Activated T-cell treated with anti-CD3 and anti-CD28 coated beads for 48 hours (primary cell): ENCODE data around the gene MLYCD.

Experiments
- DNase-seq: peaks from one replicate; pipeline ENCODE4 v3.0.0-alpha.2; 2020; ENCODE audit warnings: low read depth

MLYCD gene

GRCh38 chr16:83970430-83970815, 71.5 kb downstream of the MLYCD start:
- no peak for DNase-seq

DNA sequence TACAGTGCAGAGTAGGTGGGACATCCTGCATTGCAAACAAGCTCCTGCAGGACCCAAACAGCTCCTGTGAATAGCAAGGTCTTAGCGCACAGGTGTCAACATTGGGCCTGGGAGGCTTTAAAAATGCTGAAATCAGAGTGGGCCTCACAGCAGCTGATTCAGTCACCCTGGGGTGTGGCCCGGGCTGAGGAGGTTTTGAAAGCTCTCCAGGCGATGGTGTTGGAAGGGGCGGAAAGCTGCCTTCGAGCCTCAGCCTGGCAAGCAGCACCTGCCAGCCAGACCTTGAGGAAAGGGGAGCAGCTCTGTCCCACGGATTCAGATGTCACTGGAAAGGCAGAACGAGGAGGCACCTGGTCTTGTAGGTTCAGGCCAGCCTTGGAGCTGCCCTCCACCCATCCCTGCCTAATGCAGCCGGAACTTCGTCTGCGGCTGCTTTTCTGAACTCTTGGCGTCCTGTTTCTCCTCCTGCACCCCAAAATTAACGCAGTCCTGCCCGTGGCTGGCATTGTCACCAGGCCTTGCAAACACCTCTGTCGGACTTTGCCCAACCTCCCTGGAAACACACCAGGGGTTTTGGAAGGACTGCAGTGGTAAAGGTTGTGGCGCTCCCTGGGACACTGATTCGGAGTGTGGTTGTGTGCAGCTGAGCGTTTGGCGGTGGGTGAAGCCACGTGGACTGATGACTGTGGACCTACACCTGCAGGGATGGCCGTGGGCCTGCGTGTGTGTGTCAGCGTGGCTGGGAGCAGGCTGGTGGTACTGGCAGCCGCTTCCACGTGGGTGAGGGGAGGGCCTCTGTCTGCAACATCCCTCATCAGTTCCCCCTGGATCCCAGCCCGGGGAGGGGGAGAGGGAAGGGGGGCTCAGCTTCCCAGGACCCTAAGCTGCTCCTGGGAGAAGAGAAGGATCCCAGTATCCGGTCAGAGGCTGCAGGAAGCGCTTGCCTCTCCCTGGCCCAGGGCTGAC, 72.5 kb downstream of the MLYCD start:
- no peak for DNase-seq

DNA sequence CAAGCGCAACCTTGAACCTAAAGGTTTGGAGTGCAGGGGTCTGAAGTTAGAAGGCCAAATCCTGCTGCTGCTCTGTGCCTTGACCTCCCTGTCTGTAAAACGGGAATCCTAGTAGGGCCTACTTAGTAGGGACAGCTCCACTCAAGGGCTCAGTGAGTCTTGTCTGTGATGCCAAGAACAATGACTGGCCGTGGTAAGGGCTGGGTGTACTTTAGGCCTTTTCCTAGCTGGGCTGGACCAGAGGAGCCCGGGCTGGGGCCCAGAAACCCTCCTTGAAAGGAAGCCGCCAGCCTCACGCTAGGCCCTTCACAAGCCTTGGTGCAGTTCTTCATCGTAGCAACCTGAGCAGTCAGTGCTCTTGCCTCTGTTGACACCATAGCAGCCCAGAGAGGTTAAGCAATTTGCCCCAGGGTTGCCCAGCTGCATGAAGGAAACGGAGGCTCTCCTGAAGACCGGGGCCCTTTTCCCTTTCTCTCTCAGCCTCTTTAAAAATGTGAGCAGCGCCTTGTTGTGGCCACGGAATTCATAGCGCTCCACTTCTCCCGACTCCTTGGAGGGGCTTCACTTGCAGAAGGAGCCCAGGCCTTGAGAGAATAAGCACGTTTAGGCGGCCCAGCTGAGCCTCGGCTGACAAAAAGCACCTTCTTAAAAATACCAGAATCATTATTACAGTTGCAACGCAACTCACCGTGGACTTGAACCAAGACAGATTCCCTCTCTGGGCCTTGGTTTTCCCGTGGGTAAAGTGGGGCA, 73.5 kb downstream of the MLYCD start:
- no peak for DNase-seq

- no peak for DNase-seq
These were observed 74.2 kb downstream of the MLYCD start for GRCh38 chr16:83973077-83973476.

DNA sequence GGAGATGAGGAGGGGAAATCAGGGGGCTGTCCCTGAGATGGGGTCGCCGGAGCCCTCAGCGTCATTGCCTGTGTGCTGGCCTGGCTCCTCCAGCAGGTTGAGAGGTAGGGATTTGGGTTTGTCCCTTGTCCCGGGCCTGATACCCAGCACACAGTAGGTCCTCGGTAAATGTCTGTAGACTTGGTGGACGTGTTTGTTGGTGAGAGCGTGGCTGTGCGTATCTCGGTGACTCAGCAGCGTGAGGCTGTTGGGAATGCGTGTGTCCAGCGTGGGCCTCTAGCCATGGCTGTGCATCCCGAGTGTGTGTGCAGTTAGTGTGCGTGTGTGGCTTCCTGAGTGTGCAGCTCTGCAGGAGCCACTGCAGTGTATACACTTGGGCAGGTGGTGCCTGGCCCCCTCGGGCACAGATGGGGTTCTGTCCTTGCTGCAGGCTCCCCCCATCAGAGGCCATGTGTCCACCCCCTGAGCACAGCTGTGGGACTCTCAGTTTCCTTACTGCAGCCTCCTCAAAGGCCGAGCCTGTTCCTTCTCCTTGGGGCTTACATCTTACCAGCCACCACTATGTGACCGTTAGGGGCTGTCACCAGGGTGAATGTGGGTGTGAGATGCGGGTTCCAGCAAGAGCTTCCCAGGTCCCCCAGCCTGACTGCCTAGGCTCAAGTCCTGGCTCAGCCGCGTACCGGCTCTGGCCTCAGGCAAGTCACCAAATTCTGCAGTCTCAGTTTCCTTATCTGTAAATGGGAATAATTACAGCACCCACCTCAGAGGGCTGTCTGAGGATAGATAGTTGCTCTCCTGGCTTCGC, 74.9 kb downstream of the MLYCD start:
- no peak for DNase-seq

GRCh38 chr16:83974475-83974874, 75.6 kb downstream of the MLYCD start:
- DNase-seq: no peak

DNA sequence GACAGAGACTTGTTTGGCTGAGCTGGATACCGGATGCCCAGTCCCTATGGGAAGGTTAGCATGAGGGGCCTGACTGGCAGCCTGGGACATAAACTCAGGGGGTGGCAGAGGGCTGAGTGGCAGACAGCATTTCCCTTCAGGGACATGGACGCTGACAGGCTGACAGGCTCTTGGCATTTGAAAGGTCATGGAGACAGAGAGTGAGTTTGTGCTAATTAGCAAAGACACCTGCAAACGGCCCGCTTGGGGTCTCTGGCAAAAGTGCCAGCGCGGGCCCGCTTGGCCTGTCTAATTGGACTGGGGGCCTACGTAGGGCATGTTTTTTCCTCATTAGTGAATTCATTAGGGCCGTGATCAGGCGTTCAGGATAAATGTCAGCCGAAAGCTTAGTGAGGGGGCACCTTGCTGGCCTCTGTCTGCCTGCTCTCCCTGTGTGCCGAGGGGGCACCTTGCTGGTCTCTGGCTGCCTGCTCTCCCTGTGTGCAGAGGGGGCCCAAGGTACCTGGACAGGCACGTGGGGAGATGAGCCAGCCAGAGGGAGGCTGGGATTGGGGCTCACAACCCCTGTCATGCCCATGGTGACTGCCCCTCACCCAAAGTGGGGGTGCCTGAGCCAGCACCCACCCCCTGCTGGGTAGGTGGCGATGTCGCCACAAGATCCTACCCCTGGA, 76.8 kb downstream of the MLYCD start:
- no peak for DNase-seq
